ENCODE measurements around the gene TTC21A.

GRCh38 chr3:39115870-39116269 lies 8.4 kb downstream of the TTC21A start:
- TF ChIP-seq CTCF (conservative IDR thresholded peaks at IDR 0.05) (no peak), EZH2 (IDR thresholded peaks at IDR 0.05; ENCODE audit: low read depth) (no peak)

Data from PC-9 (cell line).